Pulmonary artery endothelial cell (primary cell): ENCODE results near the gene LDLRAP1. TPM values are rescaled to one million over a fixed set of nuclear protein-coding genes. Genes with fewer than 3 reads are reported as not detected.

Source experiments
- DNase-seq: peaks from one replicate; pipeline ENCODE4 v3.0.0-alpha.2; 2011; ENCODE audit warnings: low read depth, low spot score
- total RNA-seq: library from RNA; depleted of rRNA; stranded (reverse); fragments of >200 nt; gene quantifications from 2 replicates; pipeline ENCODE4 v1.2.3, GENCODE V29; 2014

Gene LDLRAP1
- total RNA-seq, 1 donor from 2014 or later = 13.1 TPM

DNA sequence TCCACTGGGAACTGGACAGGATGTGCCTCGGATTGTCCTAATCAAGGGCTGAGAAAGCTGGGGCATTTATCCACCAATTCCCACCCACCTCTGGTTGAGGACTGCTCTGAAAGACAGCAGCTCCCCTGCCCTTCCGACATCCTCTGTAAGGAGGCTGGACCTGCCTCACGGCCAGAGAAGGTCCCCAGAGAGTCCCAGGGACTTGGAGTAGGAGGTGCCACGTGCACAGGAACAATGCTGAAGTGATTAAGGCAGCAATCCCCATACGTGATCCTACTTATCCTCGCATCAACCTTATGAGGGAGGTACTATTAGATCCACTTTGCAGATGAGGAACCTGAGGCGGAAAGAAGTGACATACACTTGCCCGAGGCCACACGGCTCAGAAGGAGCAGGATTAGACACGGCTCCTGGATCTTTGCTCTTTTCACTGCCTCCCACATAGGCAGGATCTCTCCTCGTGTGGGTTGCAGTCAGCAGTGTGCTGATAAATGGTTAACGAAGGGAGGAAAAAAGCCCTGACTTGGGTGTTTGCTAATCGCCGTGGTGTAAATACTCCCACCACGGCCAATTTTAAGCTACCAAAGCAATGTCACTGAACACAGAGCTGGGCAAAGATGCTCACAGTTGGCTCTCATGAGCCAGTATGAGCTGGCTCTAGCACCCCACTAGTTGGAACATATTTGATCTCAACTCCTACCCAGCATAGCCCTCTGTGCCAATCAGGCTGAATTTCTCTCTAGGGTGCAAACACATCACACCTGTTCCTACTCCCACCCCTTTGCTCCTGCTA, 18.6 kb upstream of the LDLRAP1 start:
- DNase-seq = no peak

DNA sequence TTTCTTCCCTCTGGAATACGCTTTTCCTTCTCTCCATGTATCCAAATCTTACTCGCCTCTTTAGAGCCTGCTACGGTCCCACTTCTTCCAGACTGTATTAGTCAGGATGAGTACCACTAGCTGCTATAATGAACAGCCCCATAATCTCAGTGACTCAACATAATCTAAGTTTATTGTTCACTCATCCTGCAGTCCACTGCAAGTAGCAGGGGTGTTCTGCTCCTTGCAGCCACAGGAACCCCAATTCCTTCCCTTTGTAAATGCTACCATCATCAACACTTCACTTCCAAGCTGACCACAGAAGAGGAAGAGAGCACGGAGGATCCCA, 18.1 kb upstream of the LDLRAP1 start:
- DNase-seq = no peak

- DNase-seq = no peak
These were observed 16.7 kb upstream of the LDLRAP1 start for GRCh38 chr1:25526753-25527152.

DNA sequence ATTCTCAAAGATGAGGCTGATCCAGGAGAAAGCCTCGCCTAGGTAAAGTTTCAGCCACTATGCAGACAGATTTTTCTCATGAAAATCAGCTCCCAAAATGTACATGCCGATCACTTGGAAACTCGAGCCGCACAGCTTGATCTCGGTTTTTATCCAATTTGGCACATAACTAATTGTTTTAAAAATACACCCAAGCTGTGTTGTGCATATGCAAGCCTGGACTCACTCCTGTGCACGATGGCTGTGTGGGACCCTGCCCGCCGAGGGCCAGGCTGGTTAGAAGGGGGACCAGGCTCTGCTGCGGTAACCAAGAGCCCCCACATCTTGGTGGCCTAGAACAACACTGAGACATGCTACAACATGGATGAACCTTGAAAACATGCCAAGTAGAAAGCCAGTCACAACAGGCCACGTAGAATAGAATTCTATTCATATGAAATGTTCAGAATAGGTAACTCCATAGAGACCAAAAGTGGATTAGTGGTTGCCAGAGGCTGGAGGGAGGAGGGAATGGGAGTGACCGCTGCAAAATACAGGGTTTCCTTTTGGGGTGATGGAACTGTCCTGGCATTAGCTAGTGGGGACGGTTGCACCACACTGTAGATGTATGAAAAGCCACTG, 16.1 kb upstream of the LDLRAP1 start:
- no peak for DNase-seq

GRCh38 chr1:25527946-25528595, 15.3 kb upstream of the LDLRAP1 start:
- DNase-seq = no peak

GRCh38 chr1:25528881-25529517, 14.4 kb upstream of the LDLRAP1 start:
- DNase-seq = no peak

GRCh38 chr1:25529518-25530185, 13.8 kb upstream of the LDLRAP1 start:
- no peak for DNase-seq

DNA sequence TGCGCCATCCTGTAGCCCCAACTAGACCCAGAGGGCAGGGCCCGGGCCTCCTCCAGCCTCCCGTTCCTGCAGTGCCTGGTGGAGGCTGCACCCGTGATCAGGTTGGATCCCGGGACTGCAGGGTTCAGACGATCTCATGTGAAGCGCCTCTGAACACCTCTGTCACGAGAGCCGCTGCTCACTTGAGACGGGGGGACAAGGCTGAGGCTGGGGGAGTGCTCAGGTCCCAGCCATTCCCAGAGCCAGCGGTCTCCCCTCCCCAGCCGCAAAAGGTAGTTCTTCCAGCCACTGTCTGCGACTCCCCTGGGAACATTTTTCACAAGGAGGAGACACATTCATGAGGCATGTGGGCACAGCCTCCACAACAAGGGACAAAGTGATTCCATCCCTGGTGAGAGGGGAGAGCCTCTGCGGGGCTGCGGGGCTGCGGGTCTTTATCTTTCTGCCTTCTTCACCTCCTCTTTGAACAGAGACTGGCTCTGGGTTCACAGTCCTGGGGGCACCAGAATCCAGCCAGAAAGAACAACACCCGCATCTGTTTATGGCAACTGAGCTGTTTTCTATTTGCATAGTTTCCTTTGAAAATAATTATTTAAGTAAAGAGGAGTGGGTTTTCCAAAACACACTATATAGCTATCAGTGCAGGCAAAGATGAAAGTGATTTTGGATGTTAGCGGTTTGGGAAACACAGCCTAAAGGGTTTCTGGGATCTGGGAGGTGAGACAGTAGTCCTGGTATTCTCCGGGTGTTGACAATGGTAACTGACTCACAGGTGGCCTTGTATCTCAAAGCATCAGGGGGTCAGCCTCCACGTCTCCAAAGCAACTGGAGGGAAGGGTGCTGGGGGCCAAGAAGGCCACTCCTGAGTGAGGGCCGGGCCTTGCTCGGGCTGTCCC, 13.0 kb upstream of the LDLRAP1 start:
- no peak for DNase-seq

- no peak for DNase-seq
These were observed 12.3 kb upstream of the LDLRAP1 start for GRCh38 chr1:25531082-25531461.

GRCh38 chr1:25532970-25533369, 10.4 kb upstream of the LDLRAP1 start:
- DNase-seq = no peak

- no peak for DNase-seq
These were observed 9.5 kb upstream of the LDLRAP1 start for GRCh38 chr1:25533775-25534409.

DNA sequence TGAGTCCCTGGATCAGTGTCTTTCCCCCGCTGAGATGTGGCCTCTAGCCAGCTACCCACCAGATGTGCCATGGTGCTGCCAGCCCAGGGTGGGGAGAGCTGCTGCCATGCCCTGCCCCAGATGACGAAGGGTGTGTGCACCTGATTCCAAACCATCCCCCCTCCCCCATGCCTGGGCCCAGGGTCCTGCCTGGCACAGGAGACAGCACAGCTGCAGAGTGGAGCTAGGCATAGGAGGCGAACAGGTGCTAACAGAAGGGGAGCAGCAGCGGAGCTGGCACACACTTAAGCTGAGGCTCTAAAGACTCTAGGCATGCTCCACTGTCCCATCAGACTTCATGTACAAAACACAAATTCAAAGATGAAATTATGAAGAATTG, 9.0 kb upstream of the LDLRAP1 start:
- DNase-seq = no peak

GRCh38 chr1:25536124-25536523, 7.3 kb upstream of the LDLRAP1 start:
- no peak for DNase-seq

DNA sequence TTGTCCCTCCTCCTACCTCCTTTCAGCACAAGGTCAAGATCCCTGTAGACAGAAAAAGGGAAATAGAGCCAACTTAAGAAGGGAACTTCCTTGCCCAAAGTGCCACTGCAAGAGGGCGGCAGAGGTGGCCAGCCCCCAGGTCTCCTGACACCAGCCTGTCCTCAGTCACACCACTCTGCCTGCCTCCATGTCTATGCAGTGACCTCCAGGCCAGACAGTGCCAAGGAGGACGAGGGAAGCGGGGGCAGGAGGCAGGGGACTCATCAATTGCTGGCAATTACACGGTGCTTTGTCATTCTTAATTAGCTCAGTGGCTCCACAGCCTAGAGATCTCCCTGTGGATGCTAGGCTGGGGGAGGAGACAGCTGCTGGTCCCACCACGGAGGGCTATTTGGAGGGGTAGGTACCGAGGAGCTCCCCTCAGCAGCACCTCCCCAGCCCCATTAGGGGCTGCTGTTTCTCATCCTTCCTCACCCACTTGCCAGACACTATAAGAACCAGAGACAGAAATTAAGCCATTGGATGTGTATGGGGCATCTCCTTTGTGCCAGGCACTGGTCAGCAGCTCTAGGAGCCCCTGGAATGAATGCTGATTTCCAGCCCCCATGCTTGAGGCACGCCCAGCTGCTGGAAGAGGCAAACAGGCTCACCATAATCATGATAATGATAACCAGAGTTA, 6.1 kb upstream of the LDLRAP1 start:
- DNase-seq = no peak

GRCh38 chr1:25538191-25538767, 5.1 kb upstream of the LDLRAP1 start:
- no peak for DNase-seq

GRCh38 chr1:25540750-25541342, 2.6 kb upstream of the LDLRAP1 start:
- DNase-seq = no peak

GRCh38 chr1:25541425-25541824, 2.0 kb upstream of the LDLRAP1 start:
- DNase-seq = no peak

DNA sequence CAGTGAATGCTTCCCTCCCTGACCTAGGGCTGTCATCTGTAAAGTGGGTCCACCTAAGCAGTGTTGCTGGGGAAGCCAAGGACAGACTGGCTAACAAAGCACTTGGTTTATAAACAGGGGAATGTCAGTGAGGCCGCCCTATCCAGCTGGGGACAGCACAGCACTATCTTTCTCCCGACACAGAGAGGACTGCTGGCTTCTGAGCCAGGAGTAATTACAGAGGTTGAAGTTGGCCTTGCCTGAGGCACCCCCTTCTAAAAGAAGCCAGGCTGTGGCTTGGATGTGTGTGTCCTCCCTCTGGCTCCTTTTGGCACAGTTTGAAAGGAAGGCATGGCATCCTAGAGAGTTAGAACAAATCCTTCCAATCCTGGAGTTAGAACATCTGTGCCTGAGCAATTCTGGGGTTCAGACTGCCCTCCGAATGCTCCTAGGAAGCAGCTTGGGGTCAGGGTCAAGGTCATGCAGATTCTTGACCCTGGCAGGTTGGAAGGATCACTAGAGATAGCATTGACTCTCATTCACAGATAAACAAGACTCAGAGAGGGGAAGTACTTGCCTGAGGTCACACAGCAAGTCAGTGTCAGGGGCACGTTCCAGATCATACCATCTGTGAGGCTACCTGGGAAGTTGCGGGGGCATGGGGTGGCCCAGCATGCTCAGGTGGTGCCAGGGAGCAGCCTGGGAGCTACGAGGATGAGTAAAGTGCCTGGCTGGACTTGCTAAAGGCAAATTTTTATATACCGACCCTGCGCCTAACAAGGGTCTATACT, 1.3 kb upstream of the LDLRAP1 start:
- DNase-seq = no peak
